Spleen (tissue), 13 donors: ENCODE measurements around the gene PSMG4. TPM values are rescaled to one million over a fixed set of nuclear protein-coding genes. Genes with fewer than 3 reads are reported as not detected.
A peak's percentile ranks its signal among the peaks of the same experiment; 100 is the strongest.

Experiments used
- DNase-seq: peaks from one replicate; pipeline ENCODE4 v3.0.0-alpha.2; 2020
- H3K27ac ChIP-seq, 8 donors: fragments of 200-600 bp; sonication (generic) in 7 of 8; 1 replicate in 4 of 8; 2 replicates in 4 of 8; pipeline versions ENCODE4 v1.5.0 to v1.8.0; 2016 to 2021; ENCODE audit warnings: inconsistent platforms in 4 of 8, mild to moderate bottlenecking in 4 of 8, moderate library complexity in 1 of 8
- H3K27me3 ChIP-seq, 7 donors: fragments of 200-600 bp; sonication (generic) in 6 of 7; replicated peaks in 1 of 7; 1 replicate in 4 of 7; 2 replicates in 3 of 7; pipeline versions ENCODE4 v1.5.0 to v1.8.0; 2016 to 2021; ENCODE audit warnings: inconsistent platforms in 3 of 7, mild to moderate bottlenecking in 1 of 7
- H3K36me3 ChIP-seq, 6 donors: fragments of 200-600 bp; sonication (generic) in 5 of 6; 1 replicate in 4 of 6; 2 replicates in 2 of 6; pipeline versions ENCODE4 v1.5.0 to v1.8.0; 2016 to 2021; ENCODE audit warnings: inconsistent platforms in 2 of 6
- H3K4me1 ChIP-seq, 6 donors: fragments of 200-600 bp; sonication (generic) in 5 of 6; 1 replicate in 3 of 6; 2 replicates in 3 of 6; pipeline versions ENCODE4 v1.5.0 to v1.8.0; 2016 to 2021; ENCODE audit warnings: inconsistent platforms in 3 of 6
- H3K4me3 ChIP-seq, 8 donors: fragments of 200-600 bp; sonication (generic) in 7 of 8; 1 replicate in 4 of 8; 2 replicates in 4 of 8; pipeline versions ENCODE4 v1.5.0 to v1.8.0; 2016 to 2021; ENCODE audit warnings: inconsistent platforms in 4 of 8, mild to moderate bottlenecking in 4 of 8, moderate library complexity in 2 of 8
- H3K9me3 ChIP-seq, 8 donors: fragments of 200-600 bp; sonication (generic) in 7 of 8; 1 replicate in 4 of 8; 2 replicates in 4 of 8; pipeline versions ENCODE4 v1.5.0 to v1.8.0; 2016 to 2021; ENCODE audit warnings: inconsistent platforms in 4 of 8
- POLR2A ChIP-seq, 3 donors: fragments of 450-650 bp; IDR thresholded peaks; one replicate each; pipeline ENCODE4 v1.5.1; 2017; ENCODE audit warnings: antibody characterized with exemption in 3 of 3, mild to moderate bottlenecking in 1 of 3
- POLR2AphosphoS5 ChIP-seq, 3 donors: sonication (generic); formaldehyde crosslinking; IDR thresholded peaks; one replicate each; pipeline ENCODE4 v1.5.1; 2017; ENCODE audit warnings: antibody characterized with exemption in 3 of 3
- WGBS, 5 donors: extraction: QIAGEN DNeasy Blood & Tissue Kit in 3 of 5; methylation state at CpG; one replicate each; pipeline versions ENCODE4 v1.1.5 to v1.1.7; 2013 to 2018; 5-methylcytosine and 5-hydroxymethylcytosine counted together
- intact Hi-C: fragments of 100-400 bp; cut with DNase I; formaldehyde crosslinking; loops from one replicate; pipeline ENCODE4 v1.15.0; 2023; ENCODE audit warnings: low total_unique reads
- long read RNA-seq, 2 donors: transcript quantifications; one replicate each; lab custom pipeline, GENCODE V29; 2026
- polyA plus RNA-seq, 3 donors: library from polyadenylated mRNA; stranded (reverse); fragments of 200-250 nt; gene quantifications; one replicate each; pipeline ENCODE4 v1.2.1, GENCODE V29; 2013
- total RNA-seq, 7 donors: library from RNA; depleted of rRNA in 3 of 7; stranded (reverse); fragments of >200 nt in 3 of 7; fragmentation: NEBNext Ultra II Directional in 4 of 7; extraction: Animal tissue kit (Norgen Biotek cat#: 25700) in 4 of 7; gene quantifications; one replicate each; pipeline versions ENCODE4 v1.1.0 to v1.2.1, GENCODE V29; 2016 to 2021
- TF ChIP-seq, protein P1 (sequence below), 11 experiments: fragments of 200-600 bp in 7 of 11; fragments of 450-650 bp in 4 of 11; sonication (generic) in 4 of 11; IDR thresholded peaks in 8 of 11; conservative IDR thresholded peaks in 3 of 11; 1 replicate in 7 of 11; 2 replicates in 4 of 11; pipeline versions ENCODE4 v1.4.0 to v1.8.0; 2016 to 2021; ENCODE audit warnings: antibody characterized with exemption in 11 of 11, inconsistent platforms in 4 of 11, mild to moderate bottlenecking in 1 of 11
- donor health status: healthy with polysubstance abuse.
- donor health status: DM: no; HTN: no; CAD: no; lungs with moderate emphysema.
- donor health status: DM: no; HTN: no; CAD: no.
- donor health status: Bipolar disorder and iron deficiency.
- donor health status: healthy.
- donor health status: DM: no; HTN: no; CAD: no.
- donor health status: DM: yes; HTN: yes; CAD: no.

Gene PSMG4, protein sequence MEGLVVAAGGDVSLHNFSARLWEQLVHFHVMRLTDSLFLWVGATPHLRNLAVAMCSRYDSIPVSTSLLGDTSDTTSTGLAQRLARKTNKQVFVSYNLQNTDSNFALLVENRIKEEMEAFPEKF
- total RNA-seq (10 to 100 TPM; 12.1 to 21.0 (median 17.3) TPM), polyA plus RNA-seq (10 to 100 TPM; 39.0 to 41.6 (median 39.6) TPM)
- long read RNA-seq, donor 1, full-length matches to known transcripts: 4 of 4 reads
- long read RNA-seq, donor 1, partial matches to known transcripts: 0 of 4 reads
- long read RNA-seq, donor 1, other reads (novel, unspliced or antisense): 0 of 4 reads
- long read RNA-seq, donor 2, full-length matches to known transcripts: 14 of 14 reads
- long read RNA-seq, donor 2, partial matches to known transcripts: 0 of 14 reads
- long read RNA-seq, donor 2, other reads (novel, unspliced or antisense): 0 of 14 reads

DNA sequence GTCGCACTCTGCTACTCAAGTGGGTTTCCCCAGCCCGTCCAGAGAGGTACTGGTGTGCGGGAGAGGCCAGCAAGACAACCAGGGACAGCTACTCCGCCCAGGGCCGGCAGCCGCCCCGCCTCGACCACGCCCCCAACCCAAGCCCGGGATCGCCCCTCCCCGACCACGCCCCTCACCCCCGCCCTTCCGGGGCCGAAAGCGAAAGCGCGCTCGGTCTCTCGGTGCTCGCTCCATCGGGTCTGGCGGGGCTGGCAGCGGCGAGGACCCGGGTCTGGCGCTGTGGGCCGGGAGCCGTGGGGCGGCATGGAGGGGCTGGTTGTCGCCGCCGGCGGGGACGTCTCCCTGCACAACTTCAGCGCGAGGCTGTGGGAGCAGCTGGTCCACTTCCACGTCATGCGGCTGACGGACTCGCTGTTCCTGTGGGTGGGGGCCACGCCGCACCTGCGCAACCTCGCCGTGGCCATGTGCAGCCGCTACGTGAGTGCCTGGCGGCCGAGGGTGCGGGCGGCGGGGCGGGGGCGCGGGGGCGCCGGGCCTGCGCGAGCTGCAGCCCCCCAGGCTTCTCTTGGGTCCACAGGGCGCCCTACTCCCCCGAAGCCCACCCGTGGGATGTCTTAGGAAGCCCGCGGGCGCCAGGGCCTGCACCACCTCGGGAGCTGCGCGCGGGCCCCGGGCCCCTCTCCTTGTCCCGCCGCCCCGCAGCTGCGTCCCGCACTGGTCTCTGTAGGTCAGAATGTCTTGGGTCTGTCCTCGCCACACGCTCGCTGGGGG is at the start of gene PSMG4:
Gene PSMG4 (plus strand): TSS at position 228 of the 771 bp plus-strand sequence. CDS start 76 bp downstream, at position 304.
- Histone ChIP-seq H3K4me3 (peak within 1 kb of the TSS; percentile 84 to 99 (median 96)), H3K9me3 (peaks cover 0 to under 1% (median 0%) of the 10 kb centered on the region in 8 donors), H3K4me1 (peaks cover 20 to 50% (median 38%) of the 10 kb centered on the region in 6 donors), H3K27me3 (no peaks in the 10 kb centered on the region), H3K27ac (peak within 1 kb of the TSS; percentile 71 to 89 (median 79)), H3K36me3 (peaks cover 0 to 7% (median 4%) of the 10 kb centered on the region in 6 donors)
- WGBS, 5 donors: 0 to 1% (median 0%) methylated on average over 25 to 80 of the region's 80 CpGs
- TF ChIP-seq POLR2A (IDR thresholded peaks at IDR 0.05) (peak in 1 of 3 donors; percentile 45), POLR2AphosphoS5 (IDR thresholded peaks at IDR 0.05) (peak; percentile 90 to 95 (median 92))
- TF ChIP-seq, protein P1, sequence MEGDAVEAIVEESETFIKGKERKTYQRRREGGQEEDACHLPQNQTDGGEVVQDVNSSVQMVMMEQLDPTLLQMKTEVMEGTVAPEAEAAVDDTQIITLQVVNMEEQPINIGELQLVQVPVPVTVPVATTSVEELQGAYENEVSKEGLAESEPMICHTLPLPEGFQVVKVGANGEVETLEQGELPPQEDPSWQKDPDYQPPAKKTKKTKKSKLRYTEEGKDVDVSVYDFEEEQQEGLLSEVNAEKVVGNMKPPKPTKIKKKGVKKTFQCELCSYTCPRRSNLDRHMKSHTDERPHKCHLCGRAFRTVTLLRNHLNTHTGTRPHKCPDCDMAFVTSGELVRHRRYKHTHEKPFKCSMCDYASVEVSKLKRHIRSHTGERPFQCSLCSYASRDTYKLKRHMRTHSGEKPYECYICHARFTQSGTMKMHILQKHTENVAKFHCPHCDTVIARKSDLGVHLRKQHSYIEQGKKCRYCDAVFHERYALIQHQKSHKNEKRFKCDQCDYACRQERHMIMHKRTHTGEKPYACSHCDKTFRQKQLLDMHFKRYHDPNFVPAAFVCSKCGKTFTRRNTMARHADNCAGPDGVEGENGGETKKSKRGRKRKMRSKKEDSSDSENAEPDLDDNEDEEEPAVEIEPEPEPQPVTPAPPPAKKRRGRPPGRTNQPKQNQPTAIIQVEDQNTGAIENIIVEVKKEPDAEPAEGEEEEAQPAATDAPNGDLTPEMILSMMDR (IDR thresholded peaks at IDR 0.05 in 8 of 11, conservative IDR thresholded peaks at IDR 0.05 in 3 of 11): peak in 1 of 11 experiments; percentile 33
- DNase-seq: peak; percentile 99
- intact Hi-C loops: loop anchor here (10.0 kb wide), 1 partner anchor 94 kb away; no protein-coding TSS in a partner anchor

DNA sequence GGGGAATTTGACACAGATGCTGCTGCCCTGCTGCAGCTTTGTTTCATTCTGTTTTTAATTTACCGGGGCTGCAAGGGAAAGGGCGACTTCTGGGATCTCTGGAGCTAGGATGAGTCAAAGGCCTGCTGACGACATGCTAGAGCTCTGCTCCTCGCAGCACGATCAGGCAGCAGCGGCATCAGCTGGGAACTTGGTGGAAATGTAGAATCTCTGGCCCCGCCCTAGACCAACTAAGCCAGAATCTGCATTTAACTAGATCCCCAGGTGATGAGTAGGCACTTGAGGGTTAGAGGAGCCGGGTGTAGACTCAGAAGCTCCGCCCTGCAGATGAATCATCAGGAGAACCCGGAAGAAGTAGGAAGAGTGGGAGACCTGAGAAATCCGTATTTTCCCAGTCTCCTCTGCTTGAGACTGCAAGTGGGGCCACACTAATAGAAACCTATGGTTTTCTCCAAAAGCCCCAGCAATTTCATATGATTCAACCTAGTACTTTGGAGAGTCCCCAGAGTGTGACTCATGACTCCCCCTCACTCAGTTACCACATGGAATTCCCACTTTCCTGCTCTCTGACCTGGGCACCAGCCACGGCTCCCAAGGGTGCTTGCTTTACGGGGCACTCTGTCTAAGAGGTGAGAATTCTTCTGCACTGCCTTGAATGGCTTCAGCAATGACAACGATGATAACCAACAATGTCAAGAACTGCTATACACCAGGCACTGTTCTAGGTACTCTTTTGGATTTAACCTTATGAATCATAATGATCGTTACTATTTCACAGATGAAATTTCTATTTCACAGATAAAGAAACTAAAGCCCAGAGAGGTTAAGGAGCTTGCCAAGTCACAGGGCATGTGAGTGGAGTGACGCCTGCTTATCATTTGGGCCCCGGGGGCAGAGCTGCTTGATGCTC is 49.4 kb upstream of the PSMG4 start:
- no peaks in the 10 kb centered on the region for H3K4me1 ChIP-seq
- no peaks in the 10 kb centered on the region for H3K36me3 ChIP-seq
- H3K27ac ChIP-seq: no peak overlapping the region
- TF ChIP-seq, protein P1 (IDR thresholded peaks at IDR 0.05 in 8 of 11, conservative IDR thresholded peaks at IDR 0.05 in 3 of 11): no peak
- no peak for TF ChIP-seq POLR2AphosphoS5 (IDR thresholded peaks at IDR 0.05)
- TF ChIP-seq POLR2A (IDR thresholded peaks at IDR 0.05): no peak
- H3K27me3 ChIP-seq: peaks cover 0 to 34% (median 0%) of the 10 kb centered on the region in 7 donors
- 58 to 69% (median 61%) methylated on average over 17 of the region's 17 CpGs for WGBS, 5 donors
- intact Hi-C loops: no loop called here
- H3K4me3 ChIP-seq: no peak overlapping the region
- no peak for DNase-seq
- H3K9me3 ChIP-seq: peaks cover 0 to 10% (median 0%) of the 10 kb centered on the region in 8 donors

DNA sequence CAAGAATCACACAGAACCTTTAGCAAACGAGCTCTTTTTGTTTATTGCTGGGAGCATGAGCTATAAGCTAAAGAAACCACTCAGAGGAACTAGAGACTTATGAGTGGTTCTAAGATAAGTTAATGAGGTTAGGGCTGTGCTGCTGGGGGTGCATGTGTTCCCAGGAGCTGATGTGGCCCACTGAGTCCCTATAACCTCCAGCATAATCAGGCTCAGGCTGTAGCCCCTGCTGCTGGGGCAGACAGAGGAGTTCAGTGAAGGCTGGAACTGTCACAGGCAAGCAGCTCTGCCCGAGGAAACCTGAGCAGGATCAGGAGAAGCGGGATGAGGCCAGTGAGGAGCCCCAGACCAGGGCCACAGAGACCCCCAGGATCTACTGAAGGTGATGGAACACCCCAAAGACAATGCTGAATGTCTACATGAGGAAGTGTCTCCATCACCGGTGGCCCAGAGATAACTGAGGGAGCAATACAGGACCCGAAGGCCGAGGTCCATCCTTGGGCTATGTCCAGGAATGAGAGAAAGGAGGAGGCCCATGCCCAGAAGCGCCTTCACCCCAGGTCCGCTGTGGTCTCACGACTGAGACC is 48.6 kb upstream of the PSMG4 start:
- Histone ChIP-seq H3K4me3 (no peak overlapping the region), H3K36me3 (no peaks in the 10 kb centered on the region), H3K27me3 (peaks cover 0 to 34% (median 0%) of the 10 kb centered on the region in 7 donors), H3K9me3 (peaks cover 0 to 3% (median 0%) of the 10 kb centered on the region in 8 donors), H3K27ac (no peak overlapping the region), H3K4me1 (no peaks in the 10 kb centered on the region)
- intact Hi-C loops: no loop called here
- WGBS, 5 donors: 80 to 89% (median 86%) methylated on average over 9 of the region's 9 CpGs
- DNase-seq: no peak
- TF ChIP-seq POLR2AphosphoS5 (IDR thresholded peaks at IDR 0.05) (no peak), POLR2A (IDR thresholded peaks at IDR 0.05) (no peak)
- TF ChIP-seq, protein P1 (IDR thresholded peaks at IDR 0.05 in 8 of 11, conservative IDR thresholded peaks at IDR 0.05 in 3 of 11): no peak
